Measurements from ENCODE around the gene RUSF1.
"Not testable (repeated sequence)": the region's sequence is repeated elsewhere in the genome, so short reads cannot be mapped to it uniquely, and the experiment has no call there.

RUSF1 gene

GRCh38 chr16:31485571-31485970, 22.6 kb downstream of the RUSF1 start:
- DNase-seq, result no peak

DNA sequence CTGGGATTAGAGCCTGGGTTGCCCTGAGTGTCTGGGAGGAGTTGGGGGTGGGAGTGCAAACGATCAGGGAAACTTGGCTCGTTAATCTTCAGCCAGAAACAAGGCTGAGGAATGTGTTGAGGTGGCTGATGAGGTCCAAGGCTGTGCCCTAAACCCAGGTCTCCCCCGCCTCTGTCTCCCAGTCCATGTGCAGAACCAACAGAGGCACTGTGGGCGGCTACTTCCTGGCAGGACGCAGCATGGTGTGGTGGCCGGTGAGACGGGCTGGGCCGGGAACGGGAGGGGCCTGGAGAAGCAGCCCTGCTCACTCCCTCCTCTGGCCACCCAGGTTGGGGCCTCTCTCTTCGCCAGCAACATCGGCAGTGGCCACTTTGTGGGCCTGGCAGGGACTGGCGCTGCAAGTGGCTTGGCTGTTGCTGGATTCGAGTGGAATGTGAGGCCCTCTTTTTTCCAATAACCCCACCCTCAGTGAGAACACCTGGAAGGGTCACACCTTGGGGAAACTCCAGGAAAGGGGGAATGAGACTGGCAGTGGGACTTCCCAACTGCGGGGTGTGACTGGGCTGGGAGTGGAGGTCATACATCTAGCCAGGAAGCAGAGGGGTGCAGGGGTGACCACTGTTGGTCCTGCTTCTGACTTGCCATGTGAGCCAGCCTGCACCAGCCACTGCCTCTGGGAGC, 23.6 kb downstream of the RUSF1 start:
- no peak for DNase-seq

GRCh38 chr16:31484048-31484447, 24.1 kb downstream of the RUSF1 start:
- DNase-seq, result not testable (repeated sequence)

- DNase-seq, result no peak
These were observed 25.1 kb downstream of the RUSF1 start, which contains the start of gene SLC5A2 for GRCh38 chr16:31483081-31483480. TSS of gene SLC5A2 (plus strand) at chr16:31483123. CDS start at chr16:31483137, 14 bp downstream.

DNA sequence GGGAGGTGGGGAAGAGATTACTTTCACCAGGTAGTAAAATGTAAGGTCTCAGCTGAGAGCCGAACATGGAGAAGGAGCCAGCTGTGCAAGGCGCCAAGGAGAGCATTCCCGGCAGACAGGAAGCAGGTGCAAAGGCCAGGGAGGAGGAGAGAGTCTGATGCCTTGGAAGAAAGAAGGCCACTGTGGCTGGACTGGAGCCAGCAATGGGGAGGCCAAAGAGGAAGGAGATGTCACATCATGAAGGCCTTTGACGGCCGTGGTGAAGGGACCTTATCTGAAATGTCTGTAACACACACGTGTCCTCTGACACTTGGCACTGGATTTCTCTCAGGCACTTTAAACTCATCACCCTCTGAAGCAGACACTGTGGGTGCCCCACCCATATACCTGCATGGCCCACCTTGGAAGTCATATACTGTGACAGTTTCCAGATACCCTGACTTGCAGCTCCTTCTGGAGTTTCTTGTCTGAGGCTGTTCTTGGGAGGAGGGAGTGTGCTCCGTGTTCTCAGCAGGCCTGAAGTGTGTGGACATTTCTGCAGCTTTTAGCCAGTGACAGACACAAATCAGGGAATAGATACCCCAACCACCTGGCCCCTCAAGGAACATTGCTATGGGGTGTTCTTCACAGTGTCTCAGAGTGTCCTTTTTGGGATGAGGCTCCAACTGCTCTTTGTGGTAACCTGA, 27.2 kb downstream of the RUSF1 start:
- no peak for DNase-seq

DNA sequence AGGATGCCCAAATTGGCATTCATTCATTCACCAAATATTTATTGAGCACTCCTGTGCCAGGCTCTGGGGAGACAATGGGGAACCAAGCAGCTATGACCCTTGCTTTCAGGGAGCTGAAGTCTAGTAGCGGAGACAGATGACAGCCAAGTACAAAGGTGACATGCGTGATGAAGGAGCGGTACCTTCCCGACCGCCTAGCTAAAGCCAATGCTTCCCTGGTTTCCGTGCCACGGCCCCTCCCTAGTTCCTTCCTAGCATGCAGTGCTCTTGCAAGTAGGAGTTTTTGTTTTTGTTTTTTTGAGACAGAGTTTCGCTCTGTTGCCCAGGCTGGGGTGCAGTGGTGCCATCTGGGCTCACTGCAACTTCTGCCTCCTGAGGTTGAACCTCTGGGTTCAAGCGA, 28.4 kb downstream of the RUSF1 start:
- no peak for DNase-seq

- no peak for DNase-seq
These were observed 29.2 kb downstream of the RUSF1 start for GRCh38 chr16:31478956-31479355.

GRCh38 chr16:31477220-31478216, 30.7 kb downstream of the RUSF1 start:
- no peak for DNase-seq

GRCh38 chr16:31476303-31477219, 31.6 kb downstream of the RUSF1 start:
- DNase-seq, result peak; percentile 77

DNA sequence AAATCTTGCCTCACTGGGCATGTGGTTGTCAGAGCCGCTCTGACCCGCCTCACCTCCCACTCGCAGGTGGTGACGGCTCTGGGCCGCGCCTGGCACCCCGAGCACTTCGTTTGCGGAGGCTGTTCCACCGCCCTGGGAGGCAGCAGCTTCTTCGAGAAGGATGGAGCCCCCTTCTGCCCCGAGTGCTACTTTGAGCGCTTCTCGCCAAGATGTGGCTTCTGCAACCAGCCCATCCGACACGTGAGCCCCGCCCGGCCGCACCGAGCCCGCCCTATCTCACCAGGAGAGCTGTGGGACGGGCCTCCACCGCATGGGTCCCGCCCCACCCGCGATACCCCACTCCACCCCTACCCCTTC, 32.3 kb downstream of the RUSF1 start:
- DNase-seq, result no peak

GRCh38 chr16:31474773-31475738, 33.1 kb downstream of the RUSF1 start:
- DNase-seq, result no peak

- DNase-seq, result no peak
These were observed 33.9 kb downstream of the RUSF1 start for GRCh38 chr16:31474173-31474714.

DNA sequence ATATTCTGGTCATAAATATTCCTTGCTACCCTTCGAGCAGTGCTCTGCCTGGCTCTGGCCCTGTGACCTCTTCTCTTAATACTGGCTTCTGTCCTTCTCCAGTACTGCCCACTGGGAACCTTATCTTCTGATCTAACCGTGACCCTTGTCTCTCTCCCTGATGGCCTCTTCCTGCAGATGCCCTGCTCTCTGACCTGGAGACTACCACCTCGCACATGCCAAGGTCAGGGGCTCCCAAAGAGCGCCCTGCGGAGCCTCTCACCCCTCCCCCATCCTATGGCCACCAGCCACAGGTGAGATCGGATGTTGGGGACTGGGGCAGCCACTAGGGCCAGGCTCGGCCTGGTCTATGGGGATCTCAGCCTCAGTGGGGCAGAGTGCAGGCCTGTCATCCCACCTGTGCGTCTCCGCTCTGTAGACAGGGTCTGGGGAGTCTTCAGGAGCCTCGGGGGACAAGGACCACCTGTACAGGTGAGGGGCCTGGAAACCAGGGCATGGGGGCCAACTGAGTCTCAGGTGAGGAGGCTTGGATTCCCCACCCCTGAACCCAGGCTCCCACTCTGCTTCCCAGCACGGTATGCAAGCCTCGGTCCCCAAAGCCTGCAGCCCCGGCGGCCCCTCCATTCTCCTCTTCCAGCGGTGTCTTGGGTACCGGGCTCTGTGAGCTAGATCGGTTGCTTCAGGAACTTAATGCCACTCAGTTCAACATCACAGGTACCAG, 34.8 kb downstream of the RUSF1 start:
- no peak for DNase-seq

- no peak for DNase-seq
These were observed 35.4 kb downstream of the RUSF1 start for GRCh38 chr16:31472709-31473203.

DNA sequence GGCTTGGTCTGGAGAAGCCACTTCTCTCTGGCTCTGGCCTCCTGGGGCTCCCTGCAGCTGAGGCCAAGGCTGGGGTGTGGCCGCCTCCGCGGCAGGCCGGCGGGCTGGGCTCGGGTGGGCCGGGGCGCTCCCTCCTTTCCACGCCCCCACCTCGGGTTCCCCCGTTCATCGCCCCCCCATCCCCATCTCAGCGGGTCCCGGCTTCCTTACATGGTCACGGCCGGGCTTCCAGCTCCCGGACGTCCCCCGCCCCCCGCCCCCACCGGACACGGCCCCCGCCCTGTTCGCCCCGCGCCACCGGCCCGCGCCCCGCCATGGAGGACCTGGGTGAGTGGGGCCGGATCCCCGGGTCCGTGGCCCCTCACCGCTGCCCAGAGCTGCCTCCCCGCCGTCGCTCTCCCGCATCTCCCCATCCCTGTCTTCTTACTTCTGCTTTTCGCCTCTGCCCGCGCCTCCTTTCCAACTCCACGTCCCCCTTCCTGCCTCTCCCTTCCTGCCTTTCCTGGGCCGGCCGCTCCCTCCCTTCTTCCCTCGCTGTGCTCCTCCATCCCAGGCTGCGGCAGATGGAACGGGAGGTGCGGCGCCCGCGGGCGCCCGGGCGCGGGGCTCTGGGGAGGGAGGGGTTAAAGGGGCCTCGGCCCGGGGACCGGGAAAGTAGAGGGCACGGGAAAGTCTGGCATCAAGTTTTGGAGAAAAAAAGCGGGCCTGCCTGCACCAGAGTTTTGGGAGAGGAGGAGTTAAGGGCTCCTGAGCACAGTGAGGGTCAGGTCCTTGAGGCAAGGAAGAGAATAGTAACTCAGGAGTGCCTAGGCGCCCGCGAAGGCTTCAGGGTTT, 36.1 kb downstream of the RUSF1 start, which contains the start of gene TGFB1I1:
Gene TGFB1I1, plus strand, starts transcription at position 278 of the 834 bp plus-strand sequence. Its CDS starts 37 bp downstream, at position 315.
- no peak for DNase-seq

DNA sequence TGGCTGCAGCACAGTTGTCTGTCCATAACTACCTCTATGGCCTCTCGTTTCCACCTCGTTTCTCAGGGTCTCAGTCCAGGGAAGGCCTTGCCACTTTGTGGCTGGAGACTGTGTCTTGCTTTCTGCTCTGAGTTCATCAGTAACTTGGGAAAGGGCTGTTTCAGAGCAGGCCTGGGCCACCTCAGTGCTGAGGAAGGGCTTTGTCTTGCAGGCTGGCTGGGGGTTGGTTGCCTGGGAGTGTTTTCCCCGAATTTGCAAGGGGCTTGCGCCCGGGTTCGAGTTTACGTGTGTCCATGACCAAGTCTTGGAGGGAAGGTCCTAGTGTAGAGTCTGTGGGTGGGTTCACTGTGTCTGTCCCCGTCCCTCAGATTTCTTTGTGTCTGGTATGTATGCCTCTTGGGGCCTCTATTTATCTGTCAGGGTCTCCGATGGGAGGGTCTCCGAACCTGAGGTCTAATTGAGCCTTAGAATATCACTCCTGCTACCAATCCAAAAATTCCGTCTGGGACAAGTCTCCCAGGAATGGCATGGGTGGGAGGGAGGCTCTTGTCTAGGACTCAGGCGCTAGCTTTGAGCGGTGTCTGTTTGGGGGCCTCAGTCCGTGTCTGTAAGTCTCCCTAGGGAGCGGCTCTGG, 36.8 kb downstream of the RUSF1 start:
- no peak for DNase-seq

DNA sequence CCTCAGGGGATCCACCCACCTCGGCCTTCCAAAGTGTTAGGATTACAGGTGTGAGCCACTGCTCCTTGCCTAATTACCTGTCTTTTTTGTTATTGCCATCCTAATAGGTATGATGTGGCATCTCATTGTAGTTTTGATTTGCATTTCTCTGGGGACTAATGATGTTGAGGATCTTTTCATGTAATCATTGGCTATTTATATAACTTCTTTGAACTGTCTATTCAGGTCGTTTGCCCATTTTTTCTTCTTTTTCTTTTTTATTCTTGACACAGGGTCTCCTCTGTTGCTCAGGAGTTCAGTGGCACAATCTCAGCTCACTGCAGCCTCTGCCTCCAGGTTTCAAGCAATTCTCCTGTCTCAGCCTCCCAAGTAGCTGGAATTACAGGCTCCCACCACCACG, 37.6 kb downstream of the RUSF1 start:
- no peak for DNase-seq

- no peak for DNase-seq
These were observed 40.3 kb downstream of the RUSF1 start for GRCh38 chr16:31467858-31468257.
